ENCODE data around the gene TLX1. TPM values are rescaled to one million over a fixed set of nuclear protein-coding genes. Genes with fewer than 3 reads are reported as not detected.
A peak's percentile ranks its signal among the peaks of the same experiment; 100 is the strongest.

TLX1 gene
- total RNA-seq, 1 donor from 2014 or later: not detected

DNA sequence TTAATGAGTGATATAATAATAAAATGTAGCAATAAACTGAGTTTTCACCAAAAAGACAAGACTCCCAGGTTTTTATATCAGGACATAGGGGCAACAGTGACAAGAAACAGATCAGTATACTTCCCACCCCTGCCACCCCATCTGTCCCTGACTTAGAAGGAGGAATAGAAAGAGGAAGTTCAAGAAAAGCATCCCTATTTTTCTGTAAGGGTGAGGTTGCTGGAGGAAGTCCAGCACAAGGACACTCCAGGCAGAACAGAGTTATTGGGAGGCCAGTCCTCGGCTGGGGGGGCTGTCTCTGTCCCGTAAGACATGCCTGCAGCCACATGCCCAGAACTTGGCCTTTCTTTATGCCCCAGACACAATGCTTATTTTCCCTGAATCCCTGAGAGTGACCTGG is 16.5 kb upstream of the TLX1 start:
- intact Hi-C loops (cut with DNase I): no loop called here
- Histone ChIP-seq H3K27me3 (no peaks in the 10 kb centered on the region), H3K27ac (no peak overlapping the region), H3K9me3 (no peaks in the 10 kb centered on the region), H3K36me3 (no peaks in the 10 kb centered on the region), H3K4me3 (no peak overlapping the region), H3K4me1 (no peaks in the 10 kb centered on the region)
- TF ChIP-seq POLR2A (IDR thresholded peaks at IDR 0.05) (no peak), POLR2AphosphoS5 (IDR thresholded peaks at IDR 0.05; ENCODE audit: insufficient read depth in 1 of 2, low read depth in 1 of 2) (no peak)
- TF ChIP-seq, protein P1, sequence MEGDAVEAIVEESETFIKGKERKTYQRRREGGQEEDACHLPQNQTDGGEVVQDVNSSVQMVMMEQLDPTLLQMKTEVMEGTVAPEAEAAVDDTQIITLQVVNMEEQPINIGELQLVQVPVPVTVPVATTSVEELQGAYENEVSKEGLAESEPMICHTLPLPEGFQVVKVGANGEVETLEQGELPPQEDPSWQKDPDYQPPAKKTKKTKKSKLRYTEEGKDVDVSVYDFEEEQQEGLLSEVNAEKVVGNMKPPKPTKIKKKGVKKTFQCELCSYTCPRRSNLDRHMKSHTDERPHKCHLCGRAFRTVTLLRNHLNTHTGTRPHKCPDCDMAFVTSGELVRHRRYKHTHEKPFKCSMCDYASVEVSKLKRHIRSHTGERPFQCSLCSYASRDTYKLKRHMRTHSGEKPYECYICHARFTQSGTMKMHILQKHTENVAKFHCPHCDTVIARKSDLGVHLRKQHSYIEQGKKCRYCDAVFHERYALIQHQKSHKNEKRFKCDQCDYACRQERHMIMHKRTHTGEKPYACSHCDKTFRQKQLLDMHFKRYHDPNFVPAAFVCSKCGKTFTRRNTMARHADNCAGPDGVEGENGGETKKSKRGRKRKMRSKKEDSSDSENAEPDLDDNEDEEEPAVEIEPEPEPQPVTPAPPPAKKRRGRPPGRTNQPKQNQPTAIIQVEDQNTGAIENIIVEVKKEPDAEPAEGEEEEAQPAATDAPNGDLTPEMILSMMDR (IDR thresholded peaks at IDR 0.05): no peak
- DNase-seq (ENCODE audit: extremely low spot score in 2 of 2): no peak

DNA sequence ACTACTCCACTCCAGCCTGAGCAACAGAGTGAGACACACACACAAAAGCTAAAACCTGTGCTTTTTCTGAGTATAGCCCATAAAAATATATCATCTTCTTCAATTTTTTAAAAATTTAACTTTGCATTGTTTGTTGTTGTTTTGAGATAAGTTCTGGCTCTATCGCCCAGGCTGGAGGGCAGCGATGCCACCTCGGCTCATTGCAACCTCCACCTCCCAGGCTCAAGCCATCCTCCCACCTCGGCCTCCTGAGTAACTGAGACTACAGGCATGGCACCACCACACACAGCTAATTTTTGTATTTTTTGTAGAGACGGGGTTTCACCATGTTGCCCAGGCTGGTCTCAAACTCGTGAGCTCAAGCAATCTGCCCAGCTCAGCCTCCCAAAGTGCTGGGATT is 14.3 kb upstream of the TLX1 start:
- no peak overlapping the region for H3K27ac ChIP-seq
- H3K36me3 ChIP-seq: no peaks in the 10 kb centered on the region
- intact Hi-C loops (cut with DNase I): no loop called here
- peaks cover under 1% of the 10 kb centered on the region for H3K27me3 ChIP-seq
- no peaks in the 10 kb centered on the region for H3K9me3 ChIP-seq
- peaks cover 4% of the 10 kb centered on the region for H3K4me1 ChIP-seq
- no peak for TF ChIP-seq POLR2A (IDR thresholded peaks at IDR 0.05)
- TF ChIP-seq, protein P1 (IDR thresholded peaks at IDR 0.05): no peak
- no peak overlapping the region for H3K4me3 ChIP-seq
- no peak for DNase-seq (ENCODE audit: extremely low spot score in 2 of 2)

DNA sequence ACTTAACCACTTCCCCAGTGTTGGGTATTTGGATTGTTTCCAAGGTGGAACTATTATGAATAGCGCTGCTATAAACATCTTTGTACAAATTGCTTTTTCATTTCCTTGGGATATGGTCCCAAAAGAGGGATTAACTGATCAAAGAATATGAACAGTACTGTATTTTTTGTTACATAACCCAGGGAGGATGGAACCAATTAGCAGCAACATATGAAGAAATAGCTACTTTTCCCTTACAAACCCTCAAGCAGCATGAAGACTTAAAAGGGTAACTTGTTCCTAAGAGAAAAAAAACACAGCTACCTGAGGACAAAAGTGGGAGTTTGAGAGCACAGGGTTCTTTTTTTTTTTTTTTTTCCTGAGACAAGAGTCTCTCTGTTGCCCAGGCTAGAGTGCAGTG is 13.1 kb upstream of the TLX1 start:
- no peak for DNase-seq (ENCODE audit: extremely low spot score in 2 of 2)
- peaks cover 14% of the 10 kb centered on the region for H3K27me3 ChIP-seq

DNA sequence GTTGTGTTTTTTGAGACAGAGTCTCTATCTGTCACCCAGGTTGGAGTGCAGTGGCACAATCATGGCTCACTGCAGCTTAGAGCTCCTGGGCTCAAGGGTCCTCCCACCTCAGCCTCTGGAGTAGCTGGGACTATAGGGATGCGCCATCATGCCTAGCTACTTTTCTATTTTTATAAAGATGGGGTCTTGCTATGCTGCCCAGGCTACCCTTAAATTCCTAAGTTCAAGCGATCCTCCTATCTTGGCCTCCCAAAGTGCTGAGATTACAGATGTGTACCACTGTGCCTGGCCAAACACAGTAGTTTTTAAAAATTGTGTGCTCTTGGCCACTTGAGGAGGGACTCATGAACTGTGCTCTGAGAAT is 10.6 kb upstream of the TLX1 start:
- intact Hi-C loops (cut with DNase I): no loop called here
- DNase-seq (ENCODE audit: extremely low spot score in 2 of 2): no peak
- Histone ChIP-seq H3K4me3 (peak overlapping the region; percentile 43 to 45), H3K4me1 (peaks cover 18% of the 10 kb centered on the region), H3K27me3 (peaks cover 20% of the 10 kb centered on the region), H3K36me3 (no peaks in the 10 kb centered on the region), H3K9me3 (no peaks in the 10 kb centered on the region), H3K27ac (no peak overlapping the region)
- TF ChIP-seq, protein P1 (IDR thresholded peaks at IDR 0.05): no peak
- TF ChIP-seq POLR2A (IDR thresholded peaks at IDR 0.05): no peak
- TF ChIP-seq POLR2AphosphoS5 (IDR thresholded peaks at IDR 0.05; ENCODE audit: insufficient read depth in 1 of 2, low read depth in 1 of 2): no peak

More for the DNA sequence above, 13.1 kb upstream of the TLX1 start:
- no peaks in the 10 kb centered on the region for H3K9me3 ChIP-seq
- intact Hi-C loops (cut with DNase I): no loop called here
- H3K27ac ChIP-seq: no peak overlapping the region
- peaks cover 10% of the 10 kb centered on the region for H3K4me1 ChIP-seq
- TF ChIP-seq POLR2A (IDR thresholded peaks at IDR 0.05) (no peak), POLR2AphosphoS5 (IDR thresholded peaks at IDR 0.05; ENCODE audit: insufficient read depth in 1 of 2, low read depth in 1 of 2) (no peak)
- TF ChIP-seq, protein P1 (IDR thresholded peaks at IDR 0.05): no peak
- H3K36me3 ChIP-seq: no peaks in the 10 kb centered on the region
- H3K4me3 ChIP-seq: no peak overlapping the region

DNA sequence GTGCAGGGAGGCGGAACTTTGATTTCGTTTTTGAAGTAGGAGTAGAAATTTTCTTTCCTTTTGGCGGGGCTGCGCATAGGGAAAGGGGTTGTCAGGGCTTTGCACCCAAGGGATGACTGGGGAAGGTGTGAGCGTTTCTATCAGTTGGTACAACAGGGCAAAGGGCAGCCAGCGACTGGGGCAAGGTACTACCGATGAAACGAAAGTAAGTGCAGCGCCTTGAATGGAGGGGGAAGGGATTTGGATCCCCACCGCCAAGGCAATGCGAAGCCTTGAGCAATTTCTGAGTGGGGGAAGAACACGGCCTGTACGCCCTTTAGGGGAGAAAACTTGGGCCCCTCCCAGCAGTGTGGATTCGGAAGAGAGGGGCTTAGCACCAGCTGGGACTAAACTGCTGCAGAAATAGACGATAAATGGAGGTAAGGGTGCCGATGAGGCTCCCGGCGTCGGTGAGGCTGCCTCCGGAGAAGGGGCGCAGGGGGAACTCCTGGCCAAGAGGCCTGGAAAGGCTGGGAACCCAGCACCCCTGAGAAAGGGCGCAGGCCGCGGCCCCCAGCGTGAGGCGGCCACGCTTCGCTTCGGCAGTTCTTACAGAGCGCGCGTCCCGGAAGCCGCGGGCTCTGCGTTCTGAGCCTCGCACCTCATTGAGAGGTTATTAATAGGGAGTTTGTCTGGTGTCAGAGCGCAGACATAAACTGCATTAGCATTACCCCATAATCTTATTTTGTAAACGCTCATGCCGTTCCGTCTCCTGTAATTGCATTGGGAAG is 10.0 kb upstream of the TLX1 start:
- H3K4me1 ChIP-seq: peaks cover 18% of the 10 kb centered on the region
- TF ChIP-seq, protein P1 (IDR thresholded peaks at IDR 0.05): no peak
- TF ChIP-seq POLR2A (IDR thresholded peaks at IDR 0.05) (no peak), POLR2AphosphoS5 (IDR thresholded peaks at IDR 0.05; ENCODE audit: insufficient read depth in 1 of 2, low read depth in 1 of 2) (no peak)
- peaks cover 20% of the 10 kb centered on the region for H3K27me3 ChIP-seq
- H3K36me3 ChIP-seq: no peaks in the 10 kb centered on the region
- H3K9me3 ChIP-seq: no peaks in the 10 kb centered on the region
- H3K4me3 ChIP-seq: peak overlapping the region; percentile 43 to 45
- no peak overlapping the region for H3K27ac ChIP-seq
- intact Hi-C loops (cut with DNase I): no loop called here
- DNase-seq (ENCODE audit: extremely low spot score in 2 of 2): no peak
